SK-N-SH (cell line): ENCODE results near the gene CXCL17. TPM values are rescaled to one million over a fixed set of nuclear protein-coding genes. Genes with fewer than 3 reads are reported as not detected.

Experiments used
- CTCF ChIA-PET: fragments of 300-600, 350-600 bp; formaldehyde crosslinking; extraction: SDS; loops from one replicate; lab custom pipeline; 2021; lab: Yijun Ruan, JAX
- POLR2A ChIA-PET: fragments of 350-600 bp; sonication (Branson Sonifier 250); formaldehyde crosslinking; extraction: SDS; loops from one replicate; lab custom pipeline; 2020; ENCODE audit warnings: antibody characterized with exemption, inconsistent platforms; lab: Yijun Ruan, JAX
- DNase-seq: peaks from one replicate; pipeline ENCODE4 v3.0.0; 2012
- H2AFZ ChIP-seq: fragments of 200-600 bp; sonication (generic); 2 replicates; pipeline ENCODE4 v1.8.1; 2016; ENCODE audit warnings: antibody characterized with exemption, mild to moderate bottlenecking, low read depth
- H3F3A ChIP-seq: fragments of 200-600 bp; sonication (generic); replicated peaks from 2 replicates; pipeline ENCODE3; 2016; ENCODE audit warnings: antibody characterized with exemption, mild to moderate bottlenecking; ENCODE audit not compliant: insufficient read depth
- H3K27ac ChIP-seq, 2 experiments: fragments of 200-500 bp in 1 of 2; fragments of 200-600 bp in 1 of 2; sonication (Bioruptor generic) in 1 of 2; sonication (generic), shearing (Covaris generic) in 1 of 2; 2 replicates each; pipeline versions ENCODE4 v1.5.1 to v1.6.1; 2014 to 2016; ENCODE audit warnings: low read depth in 2 of 2, inconsistent platforms in 1 of 2, low read length in 1 of 2, mild to moderate bottlenecking in 1 of 2, mixed read lengths in 1 of 2
- H3K27me3 ChIP-seq: fragments of 200-600 bp; sonication (generic), shearing (Covaris generic); 2 replicates; pipeline ENCODE4 v1.6.1; 2016; ENCODE audit warnings: mixed run types; ENCODE audit not compliant: insufficient read depth
- H3K36me3 ChIP-seq, 2 experiments: fragments of 200-500 bp in 1 of 2; fragments of 200-600 bp in 1 of 2; sonication (Bioruptor generic) in 1 of 2; sonication (generic) in 1 of 2; replicated peaks in 1 of 2; 2 replicates each; pipeline versions ENCODE3 to v1.5.1; 2014 to 2016; ENCODE audit warnings: low read length in 1 of 2, mild to moderate bottlenecking in 1 of 2; ENCODE audit not compliant: insufficient read depth in 2 of 2, control insufficient read depth in 1 of 2
- H3K4me1 ChIP-seq, 2 experiments: fragments of 200-500 bp in 1 of 2; fragments of 200-600 bp in 1 of 2; sonication (Bioruptor generic) in 1 of 2; sonication (generic), shearing (Covaris generic) in 1 of 2; 2 replicates each; pipeline versions ENCODE4 v1.5.1 to v1.6.1; 2014 to 2016; ENCODE audit warnings: low read depth in 1 of 2, low read length in 1 of 2, mixed run types in 1 of 2; ENCODE audit not compliant: insufficient read depth in 2 of 2, control insufficient read depth in 1 of 2
- H3K4me2 ChIP-seq: fragments of 200-600 bp; sonication (generic), shearing (Covaris generic); 2 replicates; pipeline ENCODE4 v1.6.1; 2017; ENCODE audit warnings: mixed run types
- H3K4me3 ChIP-seq, 2 experiments: fragments of 200-500 bp in 1 of 2; fragments of 200-600 bp in 1 of 2; sonication (Bioruptor generic) in 1 of 2; sonication (generic), shearing (Covaris generic) in 1 of 2; 2 replicates each; pipeline versions ENCODE4 v1.5.1 to v1.8.1; 2014 to 2016; ENCODE audit warnings: low read depth in 2 of 2, inconsistent platforms in 1 of 2, low read length in 1 of 2, mild to moderate bottlenecking in 1 of 2, mixed read lengths in 1 of 2, moderate library complexity in 1 of 2
- H3K79me2 ChIP-seq: fragments of 200-600 bp; sonication (generic); 2 replicates; pipeline ENCODE4 v1.8.1; 2017; ENCODE audit warnings: mild to moderate bottlenecking; ENCODE audit not compliant: insufficient read depth
- H3K9ac ChIP-seq: fragments of 200-600 bp; sonication (generic); 2 replicates; pipeline ENCODE4 v1.6.1; 2017; ENCODE audit warnings: mixed run types
- H3K9me2 ChIP-seq: fragments of 200-600 bp; sonication (generic); 2 replicates; pipeline ENCODE4 v1.6.1; 2017; ENCODE audit warnings: mixed run types
- H3K9me3 ChIP-seq: fragments of 200-600 bp; sonication (generic); 2 replicates; pipeline ENCODE4 v1.6.1; 2017; ENCODE audit warnings: mixed run types, mild to moderate bottlenecking, moderate library complexity
- H4K20me1 ChIP-seq: fragments of 200-600 bp; sonication (generic); 2 replicates; pipeline ENCODE4 v1.6.1; 2017; ENCODE audit warnings: mild to moderate bottlenecking, mixed run types; ENCODE audit not compliant: insufficient read depth
- EP300 ChIP-seq, 2 experiments: IDR thresholded peaks; 2 replicates each; pipeline versions ENCODE4 v1.4.0 to v1.6.1; 2012; ENCODE audit warnings: borderline replicate concordance in 1 of 2, low read depth in 1 of 2, low read length in 1 of 2
- FOSL2 ChIP-seq: IDR thresholded peaks from 2 replicates; pipeline ENCODE4 v1.4.0; 2012; ENCODE audit warnings: low read depth, mild to moderate bottlenecking, moderate library complexity, borderline replicate concordance
- FOXJ3 ChIP-seq: sonication (generic); formaldehyde crosslinking; IDR thresholded peaks from 2 replicates; pipeline ENCODE4 v1.5.1; 2020; ENCODE audit warnings: mild to moderate bottlenecking, missing genetic modification reagents
- FOXM1 ChIP-seq: IDR thresholded peaks from 2 replicates; pipeline ENCODE4 v1.4.0; 2012; ENCODE audit warnings: low read depth, mild to moderate bottlenecking
- MXI1 ChIP-seq: IDR thresholded peaks from 2 replicates; pipeline ENCODE4 v1.6.1; 2012; ENCODE audit warnings: mild to moderate bottlenecking, low read depth, low read length, improper control_type of control experiment
- NFIC ChIP-seq: IDR thresholded peaks from 2 replicates; pipeline ENCODE4 v1.4.0; 2012; ENCODE audit warnings: borderline replicate concordance
- NRF1 ChIP-seq: IDR thresholded peaks from 2 replicates; pipeline ENCODE4 v1.6.1; 2012; ENCODE audit warnings: low read depth, mild to moderate bottlenecking, low read length
- POLR2AphosphoS5 ChIP-seq: IDR thresholded peaks from 2 replicates; pipeline ENCODE4 v1.6.1; 2012; ENCODE audit warnings: low read depth, low read length
- RAD21 ChIP-seq: IDR thresholded peaks from 2 replicates; pipeline ENCODE4 v1.6.1; 2012; ENCODE audit warnings: mild to moderate bottlenecking, low read length
- RXRA ChIP-seq: IDR thresholded peaks from 2 replicates; pipeline ENCODE4 v1.4.0; 2012; ENCODE audit warnings: low read depth, mild to moderate bottlenecking, borderline replicate concordance
- SIN3A ChIP-seq: IDR thresholded peaks from 2 replicates; pipeline ENCODE4 v1.6.1; 2012; ENCODE audit warnings: low read depth, mild to moderate bottlenecking, low read length, moderate library complexity, borderline replicate concordance
- TAF1 ChIP-seq: IDR thresholded peaks from 2 replicates; pipeline ENCODE4 v1.6.1; 2012; ENCODE audit warnings: low read depth, mild to moderate bottlenecking, low read length, moderate library complexity, borderline replicate concordance
- YY1 ChIP-seq: IDR thresholded peaks from 2 replicates; pipeline ENCODE4 v1.4.0; 2012; ENCODE audit warnings: low read depth, mild to moderate bottlenecking
- WGBS: methylation state at CpG from one replicate; pipeline ENCODE4 v1.1.6; 2017; ENCODE audit warnings: low lambda C conversion rate; 5-methylcytosine and 5-hydroxymethylcytosine counted together
- polyA plus RNA-seq, 3 experiments: library from polyadenylated mRNA; depleted of rRNA; stranded (reverse); fragments of >200 nt; gene quantifications; 2 replicates each; pipeline ENCODE4 v1.2.3, GENCODE V29; 2012
- TF ChIP-seq, protein P1 (sequence below): fragments of 200-600 bp; sonication (generic); IDR thresholded peaks from 2 replicates; pipeline ENCODE4 v1.6.1; 2017; ENCODE audit warnings: antibody characterized with exemption, mild to moderate bottlenecking, moderate library complexity
- TF ChIP-seq, protein P2 (sequence below): IDR thresholded peaks from 2 replicates; pipeline ENCODE4 v1.6.1; 2012; ENCODE audit warnings: mild to moderate bottlenecking, low read depth, low read length, moderate library complexity

CXCL17 gene
- polyA plus RNA-seq, 1 of the 3 experiments (the other 2 are of a cell fraction): not detected

- 57% methylated on average over 7 of the region's 7 CpGs for WGBS
- Histone ChIP-seq H3K9me2 (no peaks in the 10 kb centered on the region), H3K27me3 (no peaks in the 10 kb centered on the region), H3K9me3 (no peaks in the 10 kb centered on the region), H3F3A (no peaks in the 10 kb centered on the region), H4K20me1 (no peaks in the 10 kb centered on the region)
- DNase-seq: no peak
- POLR2A ChIA-PET: no interaction called here
- TF ChIP-seq FOXM1: no peak
- no peak for TF ChIP-seq SIN3A
- no peak for TF ChIP-seq NFIC
- no peak for TF ChIP-seq EP300 (IDR thresholded peaks at IDR 0.05; ENCODE audit: borderline replicate concordance in 1 of 2, low read depth in 1 of 2, low read length in 1 of 2)
- no peak for TF ChIP-seq RAD21
- no peak for TF ChIP-seq FOSL2
- TF ChIP-seq RXRA: no peak
- TF ChIP-seq, protein P1, sequence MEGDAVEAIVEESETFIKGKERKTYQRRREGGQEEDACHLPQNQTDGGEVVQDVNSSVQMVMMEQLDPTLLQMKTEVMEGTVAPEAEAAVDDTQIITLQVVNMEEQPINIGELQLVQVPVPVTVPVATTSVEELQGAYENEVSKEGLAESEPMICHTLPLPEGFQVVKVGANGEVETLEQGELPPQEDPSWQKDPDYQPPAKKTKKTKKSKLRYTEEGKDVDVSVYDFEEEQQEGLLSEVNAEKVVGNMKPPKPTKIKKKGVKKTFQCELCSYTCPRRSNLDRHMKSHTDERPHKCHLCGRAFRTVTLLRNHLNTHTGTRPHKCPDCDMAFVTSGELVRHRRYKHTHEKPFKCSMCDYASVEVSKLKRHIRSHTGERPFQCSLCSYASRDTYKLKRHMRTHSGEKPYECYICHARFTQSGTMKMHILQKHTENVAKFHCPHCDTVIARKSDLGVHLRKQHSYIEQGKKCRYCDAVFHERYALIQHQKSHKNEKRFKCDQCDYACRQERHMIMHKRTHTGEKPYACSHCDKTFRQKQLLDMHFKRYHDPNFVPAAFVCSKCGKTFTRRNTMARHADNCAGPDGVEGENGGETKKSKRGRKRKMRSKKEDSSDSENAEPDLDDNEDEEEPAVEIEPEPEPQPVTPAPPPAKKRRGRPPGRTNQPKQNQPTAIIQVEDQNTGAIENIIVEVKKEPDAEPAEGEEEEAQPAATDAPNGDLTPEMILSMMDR: no peak
- TF ChIP-seq YY1: no peak
- TF ChIP-seq MXI1: no peak
- TF ChIP-seq NRF1: no peak
- TF ChIP-seq, protein P2, sequence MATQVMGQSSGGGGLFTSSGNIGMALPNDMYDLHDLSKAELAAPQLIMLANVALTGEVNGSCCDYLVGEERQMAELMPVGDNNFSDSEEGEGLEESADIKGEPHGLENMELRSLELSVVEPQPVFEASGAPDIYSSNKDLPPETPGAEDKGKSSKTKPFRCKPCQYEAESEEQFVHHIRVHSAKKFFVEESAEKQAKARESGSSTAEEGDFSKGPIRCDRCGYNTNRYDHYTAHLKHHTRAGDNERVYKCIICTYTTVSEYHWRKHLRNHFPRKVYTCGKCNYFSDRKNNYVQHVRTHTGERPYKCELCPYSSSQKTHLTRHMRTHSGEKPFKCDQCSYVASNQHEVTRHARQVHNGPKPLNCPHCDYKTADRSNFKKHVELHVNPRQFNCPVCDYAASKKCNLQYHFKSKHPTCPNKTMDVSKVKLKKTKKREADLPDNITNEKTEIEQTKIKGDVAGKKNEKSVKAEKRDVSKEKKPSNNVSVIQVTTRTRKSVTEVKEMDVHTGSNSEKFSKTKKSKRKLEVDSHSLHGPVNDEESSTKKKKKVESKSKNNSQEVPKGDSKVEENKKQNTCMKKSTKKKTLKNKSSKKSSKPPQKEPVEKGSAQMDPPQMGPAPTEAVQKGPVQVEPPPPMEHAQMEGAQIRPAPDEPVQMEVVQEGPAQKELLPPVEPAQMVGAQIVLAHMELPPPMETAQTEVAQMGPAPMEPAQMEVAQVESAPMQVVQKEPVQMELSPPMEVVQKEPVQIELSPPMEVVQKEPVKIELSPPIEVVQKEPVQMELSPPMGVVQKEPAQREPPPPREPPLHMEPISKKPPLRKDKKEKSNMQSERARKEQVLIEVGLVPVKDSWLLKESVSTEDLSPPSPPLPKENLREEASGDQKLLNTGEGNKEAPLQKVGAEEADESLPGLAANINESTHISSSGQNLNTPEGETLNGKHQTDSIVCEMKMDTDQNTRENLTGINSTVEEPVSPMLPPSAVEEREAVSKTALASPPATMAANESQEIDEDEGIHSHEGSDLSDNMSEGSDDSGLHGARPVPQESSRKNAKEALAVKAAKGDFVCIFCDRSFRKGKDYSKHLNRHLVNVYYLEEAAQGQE: no peak
- no peak for TF ChIP-seq FOXJ3
- TF ChIP-seq POLR2AphosphoS5: no peak
- no peak for TF ChIP-seq TAF1
- TF ChIP-seq, all 33 proteins: peak for 0
- Histone ChIP-seq H2AFZ (no peak overlapping the region), H3K27ac (no peak overlapping the region), H3K4me1 (peaks cover 0 to 10% of the 10 kb centered on the region in 2 experiments; a peak in 2 of 4 replicates), H3K9ac (no peak overlapping the region), H3K79me2 (no peaks in the 10 kb centered on the region), H3K4me2 (no peak overlapping the region), H3K4me3 (no peak overlapping the region), H3K36me3 (no peaks in the 10 kb centered on the region)
- CTCF ChIA-PET: interaction anchor here (1.1 to 2.3 kb wide), 6 partner anchors 10 to 57 kb away, joined by 3 to 13 read pairs (median 4); partner anchors contain the start of gene CEACAM1
These were observed 29.0 kb upstream of the CXCL17 start for GRCh38 chr19:42471554-42472249.
